Hepatocyte (in vitro differentiated cells): ENCODE data around the gene FGD5.

Source experiments
- EZH2 ChIP-seq: fragments of 200-600 bp; sonication (generic); IDR thresholded peaks from 2 replicates; pipeline ENCODE4 v1.6.1; 2016; ENCODE audit warnings: antibody characterized with exemption, mild to moderate bottlenecking, borderline replicate concordance
- TF ChIP-seq, protein P1 (sequence below): fragments of 200-600 bp; sonication (generic); IDR thresholded peaks from 2 replicates; pipeline ENCODE4 v1.5.1; 2016; ENCODE audit warnings: antibody characterized with exemption, mild to moderate bottlenecking; ENCODE audit not compliant: poor library complexity

DNA sequence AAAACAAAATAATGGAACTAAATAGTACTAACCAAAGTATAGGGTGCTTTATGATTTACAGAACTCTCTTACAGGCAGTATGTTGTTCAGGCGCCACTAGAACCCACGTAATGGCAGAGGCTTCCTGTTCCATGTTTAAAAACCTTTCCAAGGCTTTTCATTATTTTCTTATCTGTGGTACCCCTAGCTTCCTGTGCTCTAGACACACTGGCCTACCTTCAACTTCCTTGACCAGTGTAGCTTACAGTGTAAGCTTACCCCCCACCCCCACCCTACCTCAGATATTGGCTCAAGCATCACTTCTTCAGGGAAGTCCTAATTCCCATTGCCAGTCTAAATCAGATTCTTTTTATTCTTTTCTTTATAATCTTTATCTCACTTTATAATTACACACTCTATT, 131.5 kb downstream of the FGD5 start:
- TF ChIP-seq, protein P1, sequence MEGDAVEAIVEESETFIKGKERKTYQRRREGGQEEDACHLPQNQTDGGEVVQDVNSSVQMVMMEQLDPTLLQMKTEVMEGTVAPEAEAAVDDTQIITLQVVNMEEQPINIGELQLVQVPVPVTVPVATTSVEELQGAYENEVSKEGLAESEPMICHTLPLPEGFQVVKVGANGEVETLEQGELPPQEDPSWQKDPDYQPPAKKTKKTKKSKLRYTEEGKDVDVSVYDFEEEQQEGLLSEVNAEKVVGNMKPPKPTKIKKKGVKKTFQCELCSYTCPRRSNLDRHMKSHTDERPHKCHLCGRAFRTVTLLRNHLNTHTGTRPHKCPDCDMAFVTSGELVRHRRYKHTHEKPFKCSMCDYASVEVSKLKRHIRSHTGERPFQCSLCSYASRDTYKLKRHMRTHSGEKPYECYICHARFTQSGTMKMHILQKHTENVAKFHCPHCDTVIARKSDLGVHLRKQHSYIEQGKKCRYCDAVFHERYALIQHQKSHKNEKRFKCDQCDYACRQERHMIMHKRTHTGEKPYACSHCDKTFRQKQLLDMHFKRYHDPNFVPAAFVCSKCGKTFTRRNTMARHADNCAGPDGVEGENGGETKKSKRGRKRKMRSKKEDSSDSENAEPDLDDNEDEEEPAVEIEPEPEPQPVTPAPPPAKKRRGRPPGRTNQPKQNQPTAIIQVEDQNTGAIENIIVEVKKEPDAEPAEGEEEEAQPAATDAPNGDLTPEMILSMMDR, result no peak
- TF ChIP-seq EZH2, result no peak
